22Rv1 (cell line): ENCODE results near the gene HEPACAM.

Experiments
- CTCF ChIP-seq: fragments of 450-650 bp; IDR thresholded peaks from 2 replicates; pipeline ENCODE4 v1.5.1; 2017; ENCODE audit warnings: mild to moderate bottlenecking
- ZFX ChIP-seq: fragments of 450-650 bp; IDR thresholded peaks from 2 replicates; pipeline ENCODE4 v1.6.1; 2017; ENCODE audit warnings: antibody characterized with exemption, borderline replicate concordance

DNA sequence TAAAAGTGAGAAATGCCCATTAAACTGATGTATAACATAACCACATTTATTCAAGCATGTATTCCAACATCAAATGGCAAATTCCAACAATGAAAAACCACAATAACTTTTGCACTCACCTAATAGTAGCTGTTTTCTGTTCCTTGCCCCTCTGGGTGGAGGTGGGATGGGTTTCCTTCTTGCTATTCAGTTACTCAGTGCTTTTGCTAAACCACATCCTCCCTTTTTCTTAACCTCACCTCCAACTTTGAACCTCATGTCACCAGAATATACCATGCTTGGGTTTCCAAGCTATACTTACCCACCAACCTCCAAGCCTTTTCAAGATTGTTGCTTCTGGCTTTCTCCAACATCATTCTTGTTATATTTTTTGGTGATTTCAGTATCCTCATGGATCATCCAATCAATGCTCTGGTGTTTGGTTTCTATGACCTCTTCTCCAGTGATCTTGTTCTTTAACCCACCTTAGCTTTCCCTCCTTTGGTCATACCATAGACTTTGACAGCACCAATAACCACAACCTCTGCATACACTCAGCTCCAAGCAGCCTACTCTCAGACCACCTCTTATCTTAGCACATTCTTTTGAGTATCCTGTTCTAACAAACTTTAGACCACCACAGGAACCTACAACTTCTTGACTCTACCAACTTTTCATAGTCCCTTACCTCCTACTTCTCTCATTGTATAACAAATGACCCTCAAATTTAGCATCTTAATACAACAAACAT lies 14.9 kb upstream of the HEPACAM start:
- TF ChIP-seq CTCF (no peak), ZFX (no peak)
